Lower lobe of right lung (tissue), 2 donors: ENCODE results near the gene JADE2. TPM values are rescaled to one million over a fixed set of nuclear protein-coding genes. Genes with fewer than 3 reads are reported as not detected.
"Not testable (repeated sequence)": the region's sequence is repeated elsewhere in the genome, so short reads cannot be mapped to it uniquely, and the experiment has no call there.

Source experiments
- ATAC-seq, 2 donors: fragments of 200-7000 bp; cut with Tn5 transposase; one replicate each; pipeline ENCODE4 v1.9.1; 2020 to 2022; ENCODE audit warnings: mild to moderate bottlenecking in 2 of 2, moderate library complexity in 2 of 2
- DNase-seq: peaks from one replicate; pipeline ENCODE4 v3.0.0-alpha.2; 2020
- H3K27ac ChIP-seq: fragments of 200-600 bp; one replicate; pipeline ENCODE4 v1.8.0; 2022
- H3K27me3 ChIP-seq: fragments of 200-600 bp; one replicate; pipeline ENCODE4 v1.8.0; 2022; ENCODE audit warnings: low read depth
- H3K36me3 ChIP-seq: fragments of 200-600 bp; one replicate; pipeline ENCODE4 v1.8.0; 2022; ENCODE audit warnings: mild to moderate bottlenecking
- H3K4me1 ChIP-seq: fragments of 200-600 bp; one replicate; pipeline ENCODE4 v1.8.0; 2022
- H3K4me3 ChIP-seq: fragments of 200-600 bp; one replicate; pipeline ENCODE4 v1.8.0; 2022; ENCODE audit warnings: mild to moderate bottlenecking
- H3K9me3 ChIP-seq: fragments of 200-600 bp; one replicate; pipeline ENCODE4 v1.8.0; 2022
- intact Hi-C: fragments of 100-400 bp; cut with DNase I; formaldehyde crosslinking; loops from one replicate; pipeline ENCODE4 v1.11.0; 2022
- total RNA-seq: library from RNA; stranded (reverse); fragmentation: NEBNext Ultra II Directional; extraction: Animal tissue kit (Norgen Biotek cat#: 25700); gene quantifications from one replicate; pipeline ENCODE4 v1.2.1, GENCODE V29; 2021
- TF ChIP-seq, protein P1 (sequence below): fragments of 200-600 bp; IDR thresholded peaks from one replicate; pipeline ENCODE4 v1.8.0; 2022; ENCODE audit warnings: antibody characterized with exemption, mild to moderate bottlenecking
- donor health status: DM: no; HTN: yes; CAD: no; lungs with severe emphysema.

The JADE2 gene
- total RNA-seq, 1 donor from 2014 or later: 79.4 TPM

DNA sequence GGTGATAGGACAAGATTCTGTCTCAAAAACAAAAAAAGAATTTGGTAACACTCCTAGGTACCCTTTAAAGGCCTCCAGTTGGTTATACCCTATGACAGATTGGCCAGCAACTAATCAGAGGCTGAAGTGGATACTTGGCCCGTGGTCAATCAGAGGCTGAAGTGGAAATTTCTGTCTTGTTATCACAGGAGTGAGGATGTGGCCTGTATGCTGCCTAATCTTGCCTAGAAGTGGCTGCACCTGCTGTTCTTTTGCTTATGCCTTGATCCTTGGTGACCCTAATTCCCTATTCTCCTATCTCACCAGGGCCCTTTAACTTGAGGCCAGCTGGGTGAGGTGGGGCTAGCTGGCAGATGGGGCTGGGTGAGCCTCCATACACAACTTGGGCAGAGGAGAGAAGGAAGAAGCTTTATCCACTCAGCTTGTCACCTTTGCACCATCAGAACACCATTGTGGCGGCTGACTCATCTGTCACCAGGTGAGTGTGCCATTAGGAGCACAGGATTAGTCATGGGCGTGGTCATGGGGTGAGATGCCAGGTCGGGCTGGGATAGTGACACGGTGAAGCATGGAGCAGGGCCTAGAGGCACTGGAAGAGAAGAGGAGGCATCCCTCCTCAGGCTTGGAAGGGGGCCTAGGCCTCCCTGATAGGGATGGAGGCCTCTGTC lies 65.7 kb downstream of the JADE2 start:
- Histone ChIP-seq H3K36me3 (no peaks in the 10 kb centered on the region), H3K9me3 (no peaks in the 10 kb centered on the region), H3K27me3 (no peaks in the 10 kb centered on the region), H3K4me1 (peaks cover 6% of the 10 kb centered on the region), H3K4me3 (no peak overlapping the region), H3K27ac (no peak overlapping the region)
- ATAC-seq: no peak
- intact Hi-C loops: no loop called here
- TF ChIP-seq, protein P1, sequence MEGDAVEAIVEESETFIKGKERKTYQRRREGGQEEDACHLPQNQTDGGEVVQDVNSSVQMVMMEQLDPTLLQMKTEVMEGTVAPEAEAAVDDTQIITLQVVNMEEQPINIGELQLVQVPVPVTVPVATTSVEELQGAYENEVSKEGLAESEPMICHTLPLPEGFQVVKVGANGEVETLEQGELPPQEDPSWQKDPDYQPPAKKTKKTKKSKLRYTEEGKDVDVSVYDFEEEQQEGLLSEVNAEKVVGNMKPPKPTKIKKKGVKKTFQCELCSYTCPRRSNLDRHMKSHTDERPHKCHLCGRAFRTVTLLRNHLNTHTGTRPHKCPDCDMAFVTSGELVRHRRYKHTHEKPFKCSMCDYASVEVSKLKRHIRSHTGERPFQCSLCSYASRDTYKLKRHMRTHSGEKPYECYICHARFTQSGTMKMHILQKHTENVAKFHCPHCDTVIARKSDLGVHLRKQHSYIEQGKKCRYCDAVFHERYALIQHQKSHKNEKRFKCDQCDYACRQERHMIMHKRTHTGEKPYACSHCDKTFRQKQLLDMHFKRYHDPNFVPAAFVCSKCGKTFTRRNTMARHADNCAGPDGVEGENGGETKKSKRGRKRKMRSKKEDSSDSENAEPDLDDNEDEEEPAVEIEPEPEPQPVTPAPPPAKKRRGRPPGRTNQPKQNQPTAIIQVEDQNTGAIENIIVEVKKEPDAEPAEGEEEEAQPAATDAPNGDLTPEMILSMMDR: no peak
- no peak for DNase-seq

DNA sequence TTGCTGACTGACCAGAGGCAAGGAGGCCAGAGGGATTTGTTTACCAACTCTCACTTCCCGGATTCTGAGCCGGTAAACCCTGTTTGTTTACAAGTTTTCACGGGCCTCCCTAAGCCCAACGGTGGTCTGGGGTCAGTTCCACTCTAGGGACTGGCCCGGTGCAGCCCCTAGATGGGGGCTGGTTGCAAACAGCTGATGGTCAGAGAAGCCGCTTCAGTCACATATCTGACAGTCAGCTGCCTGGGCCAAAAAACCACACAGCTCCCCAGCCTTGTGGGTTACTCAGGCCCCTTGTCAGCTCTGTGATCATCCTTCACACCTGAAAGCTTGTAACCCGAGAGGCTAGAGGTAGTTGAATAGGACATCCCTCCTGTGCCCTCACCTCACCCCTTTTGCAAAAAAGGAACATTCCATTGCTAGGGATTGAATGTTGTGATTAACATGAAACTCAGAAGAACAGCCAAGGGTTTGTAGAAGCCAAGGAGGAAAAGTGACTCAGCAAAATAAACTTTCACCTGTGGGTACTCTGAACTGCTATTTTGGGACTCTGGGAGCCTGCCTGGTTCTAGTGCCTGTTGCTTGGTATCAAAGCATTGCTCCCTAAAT lies 66.8 kb downstream of the JADE2 start:
- Histone ChIP-seq H3K36me3 (no peaks in the 10 kb centered on the region), H3K27me3 (no peaks in the 10 kb centered on the region), H3K4me3 (no peak overlapping the region), H3K9me3 (no peaks in the 10 kb centered on the region), H3K27ac (no peak overlapping the region), H3K4me1 (peaks cover 1% of the 10 kb centered on the region)
- DNase-seq (no peak), ATAC-seq (peak; percentile 70 to 81)
- intact Hi-C loops: no loop called here
- TF ChIP-seq, protein P1: no peak

DNA sequence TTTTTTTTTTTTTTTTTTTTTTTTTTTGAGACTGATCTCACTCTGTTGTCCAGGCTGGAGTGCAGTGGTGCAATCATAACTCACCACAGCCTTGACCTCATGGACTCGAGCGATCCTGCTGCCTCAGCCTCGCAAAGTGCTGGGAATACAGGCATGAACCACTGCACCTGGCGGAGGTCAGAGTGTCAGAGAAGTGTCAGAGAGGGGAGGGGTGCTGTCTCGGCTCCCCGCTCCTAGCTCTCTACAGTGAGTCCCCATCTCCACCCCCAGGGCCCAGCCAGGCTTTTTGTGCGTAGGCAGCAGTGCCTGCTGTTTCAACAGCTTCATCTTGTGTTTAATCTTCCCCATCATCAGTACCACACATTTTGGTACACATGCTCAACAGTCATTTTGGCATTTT lies 68.9 kb downstream of the JADE2 start:
- H3K27ac ChIP-seq: no peak overlapping the region
- H3K36me3 ChIP-seq: no peaks in the 10 kb centered on the region
- TF ChIP-seq, protein P1: no peak
- no peak for DNase-seq
- no peak overlapping the region for H3K4me3 ChIP-seq
- H3K27me3 ChIP-seq: no peaks in the 10 kb centered on the region
- H3K4me1 ChIP-seq: no peaks in the 10 kb centered on the region
- ATAC-seq: no peak
- intact Hi-C loops: no loop called here
- H3K9me3 ChIP-seq: no peaks in the 10 kb centered on the region

DNA sequence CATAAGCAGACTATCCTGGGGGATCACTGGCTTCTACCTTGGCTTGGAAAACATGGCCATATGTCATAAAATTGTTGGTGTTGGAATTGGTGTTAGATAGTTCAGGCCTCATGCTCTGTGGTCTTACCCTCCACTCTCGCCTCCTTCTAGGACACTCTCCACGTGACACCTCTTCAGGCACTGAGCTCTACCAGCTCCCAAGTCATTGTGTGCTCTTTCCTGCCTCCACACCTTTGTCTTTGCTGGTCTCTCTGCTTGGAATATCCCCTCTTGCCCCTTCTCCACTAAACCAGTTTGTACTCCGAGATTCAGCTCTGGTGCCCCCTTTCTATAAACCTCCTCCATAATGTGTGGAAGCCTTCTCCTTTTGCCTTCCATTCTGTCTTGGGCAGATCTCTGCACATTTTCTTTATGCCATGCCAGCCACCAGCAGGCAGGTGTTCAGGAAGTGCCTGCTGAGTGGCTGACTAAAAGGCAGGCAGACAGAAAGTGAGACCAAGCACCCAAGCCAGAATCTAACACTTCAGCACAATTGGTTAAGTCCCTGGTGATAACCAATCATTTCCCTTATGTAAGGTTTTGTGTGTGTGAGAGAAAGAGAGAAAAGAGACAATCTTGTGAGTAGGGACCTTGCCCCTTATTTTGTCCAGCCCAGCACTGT lies 69.5 kb downstream of the JADE2 start:
- no peak overlapping the region for H3K4me3 ChIP-seq
- no peaks in the 10 kb centered on the region for H3K36me3 ChIP-seq
- DNase-seq (no peak), ATAC-seq (no peak)
- H3K4me1 ChIP-seq: no peaks in the 10 kb centered on the region
- TF ChIP-seq, protein P1: no peak
- H3K27ac ChIP-seq: no peak overlapping the region
- H3K9me3 ChIP-seq: no peaks in the 10 kb centered on the region
- intact Hi-C loops: no loop called here
- no peaks in the 10 kb centered on the region for H3K27me3 ChIP-seq

DNA sequence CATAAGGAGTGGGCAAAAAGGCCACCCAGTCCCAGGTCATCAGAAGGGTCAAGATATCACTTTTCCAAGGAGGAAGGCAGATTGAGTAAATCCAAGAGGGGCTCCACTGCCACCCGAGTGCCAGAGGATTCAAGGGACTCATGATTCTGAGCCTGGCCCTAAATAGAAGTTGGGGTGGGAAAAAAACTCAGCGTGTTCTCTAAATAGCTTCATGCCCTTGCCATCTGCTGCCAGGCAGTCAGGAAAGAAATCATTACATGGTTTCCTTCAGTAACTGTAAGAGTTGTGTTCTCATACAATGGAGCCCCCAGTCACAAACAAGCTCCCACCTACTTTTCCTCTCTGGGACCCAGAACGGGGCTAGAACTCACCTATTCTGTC lies 70.0 kb downstream of the JADE2 start:
- Histone ChIP-seq H3K27ac (no peak overlapping the region), H3K9me3 (no peaks in the 10 kb centered on the region), H3K4me1 (no peaks in the 10 kb centered on the region), H3K4me3 (no peak overlapping the region), H3K36me3 (no peaks in the 10 kb centered on the region), H3K27me3 (no peaks in the 10 kb centered on the region)
- ATAC-seq: no peak
- intact Hi-C loops: no loop called here
- DNase-seq: no peak
- TF ChIP-seq, protein P1: no peak

DNA sequence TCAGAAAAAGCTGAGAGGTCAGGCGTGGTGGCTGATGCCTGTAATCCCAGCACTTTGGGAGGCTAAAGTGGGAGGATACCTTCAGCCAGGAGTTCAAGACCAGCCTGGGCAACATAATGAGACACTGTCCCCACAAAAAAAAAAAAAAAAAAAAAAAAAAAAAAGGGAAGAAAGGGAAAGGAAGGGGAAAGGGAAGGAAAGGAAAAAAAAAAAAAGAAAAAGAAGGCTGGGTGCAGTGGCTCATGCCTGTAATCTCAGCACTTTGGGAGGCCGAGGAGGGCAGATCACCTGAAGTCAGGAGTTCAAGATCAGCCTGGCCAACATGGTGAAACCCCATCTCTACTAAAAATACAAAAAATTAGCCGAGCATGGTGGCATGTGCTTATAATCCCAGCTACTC lies 74.3 kb downstream of the JADE2 start:
- H3K27ac ChIP-seq, H3K4me1 ChIP-seq, intact Hi-C loops, H3K4me3 ChIP-seq, H3K27me3 ChIP-seq, H3K9me3 ChIP-seq, DNase-seq, ATAC-seq: not testable (repeated sequence)
- peaks cover 30% of the 10 kb centered on the region for H3K36me3 ChIP-seq
